WTC11 (cell line): Measurements from ENCODE around the gene DGCR8. TPM values are rescaled to one million over a fixed set of nuclear protein-coding genes. Genes with fewer than 3 reads are reported as not detected.

ENCODE experiments used
- ATAC-seq: fragments of 200-7000 bp; cut with Tn5 transposase; 2 replicates; pipeline ENCODE4 v1.10.0; 2021; ENCODE audit warnings: mild to moderate bottlenecking, moderate library complexity
- CTCF ChIA-PET: fragments of 300-600 bp; sonication (Branson Sonifier 250); formaldehyde crosslinking; loops from one replicate; lab custom pipeline; 2021; ENCODE audit warnings: antibody characterized with exemption; lab: Charles Lee
- POLR2A ChIA-PET: fragments of 350-600 bp; sonication (Branson Sonifier 250); formaldehyde crosslinking; loops from one replicate; lab custom pipeline; 2021; ENCODE audit warnings: antibody characterized with exemption; lab: Charles Lee
- DNase-seq: peaks from one replicate; pipeline ENCODE4 v3.0.0; 2021; ENCODE audit warnings: low spot score
- H3K27ac Mint-ChIP-seq: 2 replicates; pipeline ENCODE4 v1.8.0; 2021; ENCODE audit warnings: mixed read lengths
- H3K27me3 Mint-ChIP-seq: 2 replicates; pipeline ENCODE4 v1.8.0; 2021; ENCODE audit warnings: low read depth, mild to moderate bottlenecking, moderate library complexity, mixed read lengths
- H3K36me3 Mint-ChIP-seq: 2 replicates; pipeline ENCODE4 v1.8.0; 2021; ENCODE audit warnings: mixed read lengths
- H3K4me1 Mint-ChIP-seq: 2 replicates; pipeline ENCODE4 v1.8.0; 2022; ENCODE audit warnings: mixed read lengths
- H3K4me3 Mint-ChIP-seq: 2 replicates; pipeline ENCODE4 v1.8.0; 2021; ENCODE audit warnings: mild to moderate bottlenecking, moderate library complexity, mixed read lengths
- H3K9me3 Mint-ChIP-seq: 2 replicates; pipeline ENCODE4 v1.8.0; 2021; ENCODE audit warnings: mixed read lengths
- ESRRA ChIP-seq: sonication (generic); formaldehyde crosslinking; IDR thresholded peaks from 2 replicates; pipeline ENCODE4 v1.8.1; 2022; ENCODE audit warnings: mild to moderate bottlenecking, missing genetic modification reagents, borderline replicate concordance
- FOXK1 ChIP-seq: sonication (generic); formaldehyde crosslinking; IDR thresholded peaks from 2 replicates; pipeline ENCODE4 v1.8.0; 2022; ENCODE audit warnings: mild to moderate bottlenecking, moderate library complexity, missing genetic modification reagents
- FOXP1 ChIP-seq: sonication (generic); formaldehyde crosslinking; IDR thresholded peaks from 2 replicates; pipeline ENCODE4 v1.8.0; 2022; ENCODE audit warnings: missing genetic modification reagents, mild to moderate bottlenecking, moderate library complexity, borderline replicate concordance
- GTF2I ChIP-seq: fragments of 250-450 bp; sonication (Bioruptor Pico); conservative IDR thresholded peaks from 2 replicates; pipeline ENCODE4 v1.4.0; 2021; ENCODE audit warnings: mild to moderate bottlenecking
- JUN ChIP-seq: sonication (generic); formaldehyde crosslinking; IDR thresholded peaks from 2 replicates; pipeline ENCODE4 v1.8.0; 2023; ENCODE audit warnings: mild to moderate bottlenecking, missing genetic modification reagents
- MXD4 ChIP-seq: fragments of 250-450 bp; sonication (Bioruptor Pico); IDR thresholded peaks from 2 replicates; pipeline ENCODE4 v1.8.0; 2021; ENCODE audit warnings: mild to moderate bottlenecking, moderate library complexity, borderline replicate concordance
- RELA ChIP-seq: sonication (generic); formaldehyde crosslinking; IDR thresholded peaks from 2 replicates; pipeline ENCODE4 v1.8.1; 2022; ENCODE audit warnings: missing genetic modification reagents, mild to moderate bottlenecking, borderline replicate concordance
- SOX15 ChIP-seq: fragments of 250-450 bp; sonication (Bioruptor Pico); IDR thresholded peaks from 2 replicates; pipeline ENCODE4 v1.9.0; 2021; ENCODE audit warnings: mild to moderate bottlenecking
- TEAD4 ChIP-seq: sonication (generic); formaldehyde crosslinking; IDR thresholded peaks from 2 replicates; pipeline ENCODE4 v1.8.0; 2022; ENCODE audit warnings: mild to moderate bottlenecking, missing genetic modification reagents
- TP53 ChIP-seq: sonication (generic); formaldehyde crosslinking; IDR thresholded peaks from 2 replicates; pipeline ENCODE4 v1.8.1; 2023; ENCODE audit warnings: mild to moderate bottlenecking, missing genetic modification reagents
- ZNF232 ChIP-seq: sonication (generic); formaldehyde crosslinking; IDR thresholded peaks from 2 replicates; pipeline ENCODE4 v1.8.0; 2022; ENCODE audit warnings: mild to moderate bottlenecking, missing genetic modification reagents
- total RNA-seq: library from RNA; stranded (reverse); gene quantifications from 3 replicates; pipeline ENCODE4 v1.2.3, GENCODE V29; 2021
- TF ChIP-seq, protein P1 (sequence below): sonication (generic); formaldehyde crosslinking; IDR thresholded peaks from 2 replicates; pipeline ENCODE4 v1.8.1; 2023; ENCODE audit warnings: mild to moderate bottlenecking, missing genetic modification reagents, moderate library complexity
- TF ChIP-seq, protein P2 (sequence below): sonication (generic); formaldehyde crosslinking; conservative IDR thresholded peaks from 2 replicates; pipeline ENCODE4 v1.8.1; 2022; ENCODE audit warnings: mild to moderate bottlenecking, missing genetic modification reagents
- TF ChIP-seq, protein P3 (sequence below): fragments of 250-450 bp; sonication (Bioruptor Pico); IDR thresholded peaks from 2 replicates; pipeline ENCODE4 v1.9.0; 2021; ENCODE audit warnings: mild to moderate bottlenecking
- TF ChIP-seq, protein P4 (sequence below): sonication (generic); formaldehyde crosslinking; IDR thresholded peaks from 2 replicates; pipeline ENCODE4 v1.8.1; 2022; ENCODE audit warnings: mild to moderate bottlenecking, missing genetic modification reagents, moderate library complexity, borderline replicate concordance
- TF ChIP-seq, protein P5 (sequence below): sonication (generic); formaldehyde crosslinking; IDR thresholded peaks from 2 replicates; pipeline ENCODE4 v1.8.1; 2023; ENCODE audit warnings: mild to moderate bottlenecking, missing genetic modification reagents, moderate library complexity

DGCR8 gene
- total RNA-seq, 1 experiment from 2014 or later: 55.0 TPM

DNA sequence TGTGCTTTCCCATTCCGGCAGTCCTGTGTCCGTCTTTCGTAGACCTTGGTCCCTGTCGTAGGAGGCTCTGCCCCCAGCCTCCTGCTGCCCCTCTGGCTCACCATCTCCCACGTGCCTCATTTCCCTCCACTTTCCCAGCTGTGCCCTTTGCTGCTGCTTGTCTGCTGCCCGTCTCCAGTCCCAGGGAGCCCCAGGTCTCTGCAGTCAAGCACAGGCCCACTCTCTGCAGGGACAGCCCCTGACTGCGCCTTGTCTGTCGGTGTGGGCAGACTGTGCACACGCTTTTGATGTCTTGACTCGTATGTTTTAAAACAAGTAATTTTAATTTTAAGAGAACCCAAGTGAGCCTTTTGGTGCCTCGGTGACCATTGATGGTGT lies 12.4 kb downstream of the DGCR8 start (continued):
- TF ChIP-seq, protein P1, sequence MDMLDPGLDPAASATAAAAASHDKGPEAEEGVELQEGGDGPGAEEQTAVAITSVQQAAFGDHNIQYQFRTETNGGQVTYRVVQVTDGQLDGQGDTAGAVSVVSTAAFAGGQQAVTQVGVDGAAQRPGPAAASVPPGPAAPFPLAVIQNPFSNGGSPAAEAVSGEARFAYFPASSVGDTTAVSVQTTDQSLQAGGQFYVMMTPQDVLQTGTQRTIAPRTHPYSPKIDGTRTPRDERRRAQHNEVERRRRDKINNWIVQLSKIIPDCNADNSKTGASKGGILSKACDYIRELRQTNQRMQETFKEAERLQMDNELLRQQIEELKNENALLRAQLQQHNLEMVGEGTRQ (CRISPR knock-in tag): no peak
- TF ChIP-seq, protein P2, sequence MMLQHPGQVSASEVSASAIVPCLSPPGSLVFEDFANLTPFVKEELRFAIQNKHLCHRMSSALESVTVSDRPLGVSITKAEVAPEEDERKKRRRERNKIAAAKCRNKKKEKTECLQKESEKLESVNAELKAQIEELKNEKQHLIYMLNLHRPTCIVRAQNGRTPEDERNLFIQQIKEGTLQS (CRISPR knock-in tag): no peak

DNA sequence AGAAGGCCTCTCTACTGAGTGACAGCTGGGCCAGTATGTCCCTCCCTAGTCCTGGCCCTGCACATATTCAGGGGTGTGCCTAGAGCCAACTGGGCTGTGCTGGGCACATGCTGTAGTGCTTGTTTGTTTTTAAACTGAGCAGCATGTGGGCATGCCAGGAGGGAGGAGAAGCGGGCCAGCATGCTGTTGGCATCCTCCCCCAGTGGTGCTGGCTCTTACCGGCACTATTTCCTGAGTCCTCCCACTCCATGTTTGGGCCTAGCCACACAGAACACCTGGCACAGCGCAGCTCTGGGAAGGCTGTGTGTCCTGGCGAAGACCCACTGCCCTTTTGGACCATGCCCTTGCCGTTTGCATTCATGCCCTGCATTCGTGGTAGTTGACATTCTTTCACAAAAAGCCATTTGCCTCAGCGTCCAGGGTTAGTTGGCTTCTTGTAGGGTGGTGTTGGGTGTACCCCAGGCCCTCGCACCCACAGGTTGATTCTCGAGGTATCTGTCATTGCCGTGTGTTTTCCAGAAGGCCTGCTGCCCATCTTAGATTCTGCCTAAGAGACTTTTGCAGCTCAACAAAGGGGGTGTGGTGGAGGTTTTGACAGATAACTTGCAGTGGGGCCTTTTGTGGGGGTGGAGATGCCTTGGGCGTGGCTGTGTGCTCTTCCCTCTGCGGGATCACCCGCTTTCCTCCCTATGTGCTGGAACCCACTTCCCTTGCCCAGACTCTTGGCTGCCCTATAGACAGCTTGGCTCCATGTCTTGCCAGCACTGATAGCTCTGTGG lies 13.6 kb downstream of the DGCR8 start:
- TF ChIP-seq ZNF232 (CRISPR knock-in tag) (no peak), TP53 (CRISPR knock-in tag) (no peak)
- TF ChIP-seq, protein P3, sequence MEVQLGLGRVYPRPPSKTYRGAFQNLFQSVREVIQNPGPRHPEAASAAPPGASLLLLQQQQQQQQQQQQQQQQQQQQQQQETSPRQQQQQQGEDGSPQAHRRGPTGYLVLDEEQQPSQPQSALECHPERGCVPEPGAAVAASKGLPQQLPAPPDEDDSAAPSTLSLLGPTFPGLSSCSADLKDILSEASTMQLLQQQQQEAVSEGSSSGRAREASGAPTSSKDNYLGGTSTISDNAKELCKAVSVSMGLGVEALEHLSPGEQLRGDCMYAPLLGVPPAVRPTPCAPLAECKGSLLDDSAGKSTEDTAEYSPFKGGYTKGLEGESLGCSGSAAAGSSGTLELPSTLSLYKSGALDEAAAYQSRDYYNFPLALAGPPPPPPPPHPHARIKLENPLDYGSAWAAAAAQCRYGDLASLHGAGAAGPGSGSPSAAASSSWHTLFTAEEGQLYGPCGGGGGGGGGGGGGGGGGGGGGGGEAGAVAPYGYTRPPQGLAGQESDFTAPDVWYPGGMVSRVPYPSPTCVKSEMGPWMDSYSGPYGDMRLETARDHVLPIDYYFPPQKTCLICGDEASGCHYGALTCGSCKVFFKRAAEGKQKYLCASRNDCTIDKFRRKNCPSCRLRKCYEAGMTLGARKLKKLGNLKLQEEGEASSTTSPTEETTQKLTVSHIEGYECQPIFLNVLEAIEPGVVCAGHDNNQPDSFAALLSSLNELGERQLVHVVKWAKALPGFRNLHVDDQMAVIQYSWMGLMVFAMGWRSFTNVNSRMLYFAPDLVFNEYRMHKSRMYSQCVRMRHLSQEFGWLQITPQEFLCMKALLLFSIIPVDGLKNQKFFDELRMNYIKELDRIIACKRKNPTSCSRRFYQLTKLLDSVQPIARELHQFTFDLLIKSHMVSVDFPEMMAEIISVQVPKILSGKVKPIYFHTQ (CRISPR knock-in tag): no peak
- Mint-ChIP-seq H3K27ac (no peak overlapping the region), H3K9me3 (no peaks in the 10 kb centered on the region), H3K4me1 (no peaks in the 10 kb centered on the region), H3K27me3 (no peaks in the 10 kb centered on the region), H3K4me3 (no peak overlapping the region), H3K36me3 (peaks cover 93% of the 10 kb centered on the region)
- POLR2A ChIA-PET: no interaction called here
- CTCF ChIA-PET: interaction anchor here (0.9 to 1.8 kb wide), 4 partner anchors 9 to 26 kb away, joined by 3 to 5 read pairs (median 4); partner anchors contain the start of gene RANBP1
- no peak for ATAC-seq
- DNase-seq: no peak

DNA sequence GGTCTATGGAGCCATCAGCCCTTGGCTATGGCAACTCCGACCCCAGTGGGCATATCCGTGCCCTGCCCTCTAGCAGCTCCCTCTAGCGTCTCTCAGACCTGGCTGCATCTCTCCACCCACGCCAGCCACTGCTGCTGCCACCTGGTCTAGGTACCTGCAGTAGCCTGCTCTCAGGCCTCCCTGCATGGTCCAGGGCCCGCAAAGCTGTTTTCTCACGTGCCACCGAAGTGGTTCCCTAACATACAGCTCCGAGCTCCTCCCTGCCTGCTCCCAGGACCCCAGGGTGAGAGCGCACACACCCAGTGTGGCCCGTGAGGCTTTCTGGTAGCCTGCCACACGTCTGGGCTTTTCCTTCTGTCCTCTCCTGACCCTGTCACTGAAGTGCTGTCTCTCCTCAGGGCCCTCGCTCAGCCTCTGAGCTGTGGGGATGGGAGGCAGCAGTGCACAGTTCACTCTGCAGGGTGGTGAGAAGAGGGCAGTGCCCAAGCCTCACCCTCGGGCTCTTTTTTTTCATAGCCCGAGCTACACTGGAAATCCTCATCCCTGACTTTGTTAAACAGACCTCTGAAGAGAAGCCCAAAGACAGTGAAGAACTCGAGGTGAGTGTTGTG lies 14.3 kb downstream of the DGCR8 start:
- Mint-ChIP-seq H3K27ac (no peak overlapping the region), H3K36me3 (peaks cover 93% of the 10 kb centered on the region), H3K27me3 (no peaks in the 10 kb centered on the region), H3K4me1 (no peaks in the 10 kb centered on the region; the same call in 1 of the 2 replicates), H3K4me3 (no peak overlapping the region), H3K9me3 (no peaks in the 10 kb centered on the region)
- ChIA-PET CTCF (interaction anchor here (0.9 to 1.8 kb wide), 4 partner anchors 9 to 26 kb away, joined by 3 to 5 read pairs (median 4); partner anchors contain the start of gene RANBP1), POLR2A (no interaction called here)
- ATAC-seq (peak; percentile 48; the same call in 1 of the 2 replicates), DNase-seq (no peak)
- TF ChIP-seq JUN (CRISPR knock-in tag): no peak
- TF ChIP-seq FOXK1 (CRISPR knock-in tag): no peak
- 0 out of 2 replicates have a peak, but pooled peaks have one; percentile 32 for TF ChIP-seq FOXP1
- no peak for TF ChIP-seq ESRRA (CRISPR knock-in tag)

DNA sequence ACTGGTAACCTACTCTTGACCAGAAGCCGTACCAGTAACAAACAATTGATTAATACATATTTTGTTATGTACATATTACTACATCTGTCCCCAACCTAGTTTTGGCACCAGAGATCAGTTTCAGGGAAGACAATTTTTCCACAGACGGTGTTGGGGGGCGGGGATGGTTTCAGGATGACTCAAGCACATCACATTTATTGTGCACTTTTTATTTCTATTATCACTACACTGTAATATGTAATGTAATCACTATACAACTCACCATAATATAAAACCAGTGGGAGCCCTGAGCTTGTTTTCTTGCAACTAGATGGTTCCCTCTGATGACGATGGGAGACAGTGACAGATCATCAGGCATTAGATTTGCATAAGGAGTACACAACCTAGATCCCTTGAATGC lies 15.5 kb downstream of the DGCR8 start:
- no peak for ATAC-seq
- no peaks in the 10 kb centered on the region for H3K9me3 Mint-ChIP-seq
- H3K27me3 Mint-ChIP-seq: no peaks in the 10 kb centered on the region
- H3K4me3 Mint-ChIP-seq: no peak overlapping the region
- peaks cover 12% of the 10 kb centered on the region for H3K4me1 Mint-ChIP-seq
- H3K27ac Mint-ChIP-seq: no peak overlapping the region
- POLR2A ChIA-PET: no interaction called here
- H3K36me3 Mint-ChIP-seq: peaks cover 93% of the 10 kb centered on the region
- CTCF ChIA-PET: no interaction called here
- TF ChIP-seq, protein P4, sequence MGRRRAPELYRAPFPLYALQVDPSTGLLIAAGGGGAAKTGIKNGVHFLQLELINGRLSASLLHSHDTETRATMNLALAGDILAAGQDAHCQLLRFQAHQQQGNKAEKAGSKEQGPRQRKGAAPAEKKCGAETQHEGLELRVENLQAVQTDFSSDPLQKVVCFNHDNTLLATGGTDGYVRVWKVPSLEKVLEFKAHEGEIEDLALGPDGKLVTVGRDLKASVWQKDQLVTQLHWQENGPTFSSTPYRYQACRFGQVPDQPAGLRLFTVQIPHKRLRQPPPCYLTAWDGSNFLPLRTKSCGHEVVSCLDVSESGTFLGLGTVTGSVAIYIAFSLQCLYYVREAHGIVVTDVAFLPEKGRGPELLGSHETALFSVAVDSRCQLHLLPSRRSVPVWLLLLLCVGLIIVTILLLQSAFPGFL (CRISPR knock-in tag): no peak
- TF ChIP-seq TEAD4 (CRISPR knock-in tag): no peak
- TF ChIP-seq SOX15: no peak
- no peak for TF ChIP-seq RELA (CRISPR knock-in tag)
- TF ChIP-seq GTF2I (CRISPR knock-in tag): no peak
- TF ChIP-seq, protein P5, sequence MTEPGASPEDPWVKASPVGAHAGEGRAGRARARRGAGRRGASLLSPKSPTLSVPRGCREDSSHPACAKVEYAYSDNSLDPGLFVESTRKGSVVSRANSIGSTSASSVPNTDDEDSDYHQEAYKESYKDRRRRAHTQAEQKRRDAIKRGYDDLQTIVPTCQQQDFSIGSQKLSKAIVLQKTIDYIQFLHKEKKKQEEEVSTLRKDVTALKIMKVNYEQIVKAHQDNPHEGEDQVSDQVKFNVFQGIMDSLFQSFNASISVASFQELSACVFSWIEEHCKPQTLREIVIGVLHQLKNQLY (CRISPR knock-in tag): no peak
- no peak for TF ChIP-seq MXD4 (CRISPR knock-in tag)
- DNase-seq: no peak
